Prostate gland (tissue), 2 donors: ENCODE results near the gene ZCCHC14.
"Not testable (repeated sequence)": the region's sequence is repeated elsewhere in the genome, so short reads cannot be mapped to it uniquely, and the experiment has no call there.

ENCODE experiments used
- CTCF ChIP-seq, 4 experiments: fragments of 200-600 bp in 2 of 4; fragments of 450-650 bp in 2 of 4; sonication (generic) in 2 of 4; IDR thresholded peaks; 1 replicate in 3 of 4; 2 replicates in 1 of 4; pipeline ENCODE4 v1.5.1; 2016 to 2019; ENCODE audit warnings: antibody characterized with exemption in 4 of 4, mild to moderate bottlenecking in 2 of 4, moderate library complexity in 2 of 4
- POLR2AphosphoS5 ChIP-seq: sonication (generic); formaldehyde crosslinking; IDR thresholded peaks from one replicate; pipeline ENCODE4 v1.6.1; 2017; ENCODE audit warnings: antibody characterized with exemption

- TF ChIP-seq POLR2AphosphoS5; CTCF (IDR thresholded peaks at IDR 0.05): not testable (repeated sequence)
Measured at GRCh38 chr16:87490799-87491521, 1.9 kb downstream of the ZCCHC14 start.
